Mammary epithelial cell (primary cell): ENCODE measurements around the gene GSG1.

Experiments
- EZH2 ChIP-seq: IDR thresholded peaks from 2 replicates; pipeline ENCODE4 v1.6.1; 2012; ENCODE audit warnings: low read length, inconsistent platforms, borderline replicate concordance
- TF ChIP-seq, protein P1 (sequence below), 2 donors: IDR thresholded peaks in 1 of 2; conservative IDR thresholded peaks in 1 of 2; 2 replicates each; pipeline ENCODE4 v1.5.1; 2011 to 2012; ENCODE audit warnings: inconsistent platforms in 2 of 2, low read length in 2 of 2, mild to moderate bottlenecking in 2 of 2, control low read depth in 1 of 2, low read depth in 1 of 2; ENCODE audit not compliant: insufficient read depth in 1 of 2; ENCODE audit errors: extremely low read depth in 1 of 2

- TF ChIP-seq, protein P1, sequence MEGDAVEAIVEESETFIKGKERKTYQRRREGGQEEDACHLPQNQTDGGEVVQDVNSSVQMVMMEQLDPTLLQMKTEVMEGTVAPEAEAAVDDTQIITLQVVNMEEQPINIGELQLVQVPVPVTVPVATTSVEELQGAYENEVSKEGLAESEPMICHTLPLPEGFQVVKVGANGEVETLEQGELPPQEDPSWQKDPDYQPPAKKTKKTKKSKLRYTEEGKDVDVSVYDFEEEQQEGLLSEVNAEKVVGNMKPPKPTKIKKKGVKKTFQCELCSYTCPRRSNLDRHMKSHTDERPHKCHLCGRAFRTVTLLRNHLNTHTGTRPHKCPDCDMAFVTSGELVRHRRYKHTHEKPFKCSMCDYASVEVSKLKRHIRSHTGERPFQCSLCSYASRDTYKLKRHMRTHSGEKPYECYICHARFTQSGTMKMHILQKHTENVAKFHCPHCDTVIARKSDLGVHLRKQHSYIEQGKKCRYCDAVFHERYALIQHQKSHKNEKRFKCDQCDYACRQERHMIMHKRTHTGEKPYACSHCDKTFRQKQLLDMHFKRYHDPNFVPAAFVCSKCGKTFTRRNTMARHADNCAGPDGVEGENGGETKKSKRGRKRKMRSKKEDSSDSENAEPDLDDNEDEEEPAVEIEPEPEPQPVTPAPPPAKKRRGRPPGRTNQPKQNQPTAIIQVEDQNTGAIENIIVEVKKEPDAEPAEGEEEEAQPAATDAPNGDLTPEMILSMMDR (conservative IDR thresholded peaks at IDR 0.05 in 1 of 2, IDR thresholded peaks at IDR 0.05 in 1 of 2; ENCODE audit: extremely low read depth in 1 of 2, insufficient read depth in 1 of 2, low read depth in 1 of 2, low read length in 2 of 2), result no peak
- no peak for TF ChIP-seq EZH2
These were observed 43.0 kb upstream of the GSG1 start for GRCh38 chr12:13146336-13146938.
